WTC11 (cell line): Measurements from ENCODE around the gene NAV3. TPM values are rescaled to one million over a fixed set of nuclear protein-coding genes. Genes with fewer than 3 reads are reported as not detected.

Source experiments
- ATAC-seq: fragments of 200-7000 bp; cut with Tn5 transposase; 2 replicates; pipeline ENCODE4 v1.10.0; 2021; ENCODE audit warnings: mild to moderate bottlenecking, moderate library complexity
- CTCF ChIA-PET: fragments of 300-600 bp; sonication (Branson Sonifier 250); formaldehyde crosslinking; loops from one replicate; lab custom pipeline; 2021; ENCODE audit warnings: antibody characterized with exemption; lab: Charles Lee
- POLR2A ChIA-PET: fragments of 350-600 bp; sonication (Branson Sonifier 250); formaldehyde crosslinking; loops from one replicate; lab custom pipeline; 2021; ENCODE audit warnings: antibody characterized with exemption; lab: Charles Lee
- DNase-seq: peaks from one replicate; pipeline ENCODE4 v3.0.0; 2021; ENCODE audit warnings: low spot score
- H3K27ac Mint-ChIP-seq: 2 replicates; pipeline ENCODE4 v1.8.0; 2021; ENCODE audit warnings: mixed read lengths
- H3K27me3 Mint-ChIP-seq: 2 replicates; pipeline ENCODE4 v1.8.0; 2021; ENCODE audit warnings: low read depth, mild to moderate bottlenecking, moderate library complexity, mixed read lengths
- H3K36me3 Mint-ChIP-seq: 2 replicates; pipeline ENCODE4 v1.8.0; 2021; ENCODE audit warnings: mixed read lengths
- H3K4me1 Mint-ChIP-seq: 2 replicates; pipeline ENCODE4 v1.8.0; 2022; ENCODE audit warnings: mixed read lengths
- H3K4me3 Mint-ChIP-seq: 2 replicates; pipeline ENCODE4 v1.8.0; 2021; ENCODE audit warnings: mild to moderate bottlenecking, moderate library complexity, mixed read lengths
- H3K9me3 Mint-ChIP-seq: 2 replicates; pipeline ENCODE4 v1.8.0; 2021; ENCODE audit warnings: mixed read lengths
- ATF6 ChIP-seq: sonication (generic); formaldehyde crosslinking; IDR thresholded peaks from 2 replicates; pipeline ENCODE4 v1.8.1; 2023; ENCODE audit warnings: mild to moderate bottlenecking, missing genetic modification reagents
- CBFB ChIP-seq: sonication (generic); formaldehyde crosslinking; IDR thresholded peaks from 2 replicates; pipeline ENCODE4 v1.8.1; 2022; ENCODE audit warnings: mild to moderate bottlenecking, low read depth, missing genetic modification reagents
- CREM ChIP-seq: sonication (generic); formaldehyde crosslinking; IDR thresholded peaks from 2 replicates; pipeline ENCODE4 v1.8.1; 2022; ENCODE audit warnings: mild to moderate bottlenecking, missing genetic modification reagents, moderate library complexity
- GTF2I ChIP-seq: fragments of 250-450 bp; sonication (Bioruptor Pico); conservative IDR thresholded peaks from 2 replicates; pipeline ENCODE4 v1.4.0; 2021; ENCODE audit warnings: mild to moderate bottlenecking
- IRF1 ChIP-seq: sonication (generic); formaldehyde crosslinking; IDR thresholded peaks from 2 replicates; pipeline ENCODE4 v1.8.0; 2023; ENCODE audit warnings: missing genetic modification reagents
- JUN ChIP-seq: sonication (generic); formaldehyde crosslinking; IDR thresholded peaks from 2 replicates; pipeline ENCODE4 v1.8.0; 2023; ENCODE audit warnings: mild to moderate bottlenecking, missing genetic modification reagents
- NFE2L1 ChIP-seq: sonication (generic); formaldehyde crosslinking; IDR thresholded peaks from 2 replicates; pipeline ENCODE4 v1.8.1; 2023; ENCODE audit warnings: missing genetic modification reagents
- NR2C2 ChIP-seq: sonication (generic); formaldehyde crosslinking; IDR thresholded peaks from 2 replicates; pipeline ENCODE4 v1.8.0; 2022; ENCODE audit warnings: mild to moderate bottlenecking, missing genetic modification reagents
- OVOL2 ChIP-seq: fragments of 250-450 bp; sonication (Bioruptor Pico); IDR thresholded peaks from 2 replicates; pipeline ENCODE4 v1.9.0; 2021; ENCODE audit warnings: mild to moderate bottlenecking, borderline replicate concordance
- RELA ChIP-seq: sonication (generic); formaldehyde crosslinking; IDR thresholded peaks from 2 replicates; pipeline ENCODE4 v1.8.1; 2022; ENCODE audit warnings: missing genetic modification reagents, mild to moderate bottlenecking, borderline replicate concordance
- RORB ChIP-seq: fragments of 250-450 bp; sonication (Bioruptor Pico); IDR thresholded peaks from 2 replicates; pipeline ENCODE4 v1.9.0; 2021; ENCODE audit warnings: mild to moderate bottlenecking
- TP53 ChIP-seq: sonication (generic); formaldehyde crosslinking; IDR thresholded peaks from 2 replicates; pipeline ENCODE4 v1.8.1; 2023; ENCODE audit warnings: mild to moderate bottlenecking, missing genetic modification reagents
- ZBTB21 ChIP-seq: sonication (generic); formaldehyde crosslinking; IDR thresholded peaks from 2 replicates; pipeline ENCODE4 v1.8.1; 2023; ENCODE audit warnings: mild to moderate bottlenecking, missing genetic modification reagents, borderline replicate concordance
- ZNF263 ChIP-seq: sonication (generic); formaldehyde crosslinking; IDR thresholded peaks from 2 replicates; pipeline ENCODE4 v1.8.1; 2022; ENCODE audit warnings: low read depth, mild to moderate bottlenecking, moderate library complexity, missing genetic modification reagents
- total RNA-seq: library from RNA; stranded (reverse); gene quantifications from 3 replicates; pipeline ENCODE4 v1.2.3, GENCODE V29; 2021
- TF ChIP-seq, protein P1 (sequence below): fragments of 250-450 bp; sonication (Bioruptor Pico); IDR thresholded peaks from 2 replicates; pipeline ENCODE4 v1.9.0; 2021; ENCODE audit warnings: mild to moderate bottlenecking, borderline replicate concordance
- TF ChIP-seq, protein P2 (sequence below): sonication (generic); formaldehyde crosslinking; IDR thresholded peaks from 2 replicates; pipeline ENCODE4 v1.8.0; 2023; ENCODE audit warnings: missing genetic modification reagents, mild to moderate bottlenecking, borderline replicate concordance
- TF ChIP-seq, protein P3 (sequence below): sonication (generic); formaldehyde crosslinking; IDR thresholded peaks from 2 replicates; pipeline ENCODE4 v1.8.0; 2022; ENCODE audit warnings: mild to moderate bottlenecking, missing genetic modification reagents
- TF ChIP-seq, protein P4 (sequence below): sonication (generic); formaldehyde crosslinking; IDR thresholded peaks from 2 replicates; pipeline ENCODE4 v1.8.1; 2023; ENCODE audit warnings: mild to moderate bottlenecking, missing genetic modification reagents
- TF ChIP-seq, protein P5 (sequence below): sonication (generic); formaldehyde crosslinking; IDR thresholded peaks from 2 replicates; pipeline ENCODE4 v1.8.0; 2022; ENCODE audit warnings: mild to moderate bottlenecking, missing genetic modification reagents

The NAV3 gene
- total RNA-seq, 1 experiment from 2014 or later: 3.3 TPM

GRCh38 chr12:77861317-77861716 is 30.6 kb downstream of the NAV3 start:
- POLR2A ChIA-PET: no interaction called here
- Mint-ChIP-seq H3K36me3 (no peaks in the 10 kb centered on the region), H3K27me3 (no peaks in the 10 kb centered on the region), H3K27ac (no peak overlapping the region), H3K4me1 (peaks cover 27% of the 10 kb centered on the region), H3K9me3 (no peaks in the 10 kb centered on the region), H3K4me3 (no peak overlapping the region)
- ATAC-seq: no peak
- CTCF ChIA-PET: no interaction called here
- DNase-seq: no peak
- TF ChIP-seq, protein P1, sequence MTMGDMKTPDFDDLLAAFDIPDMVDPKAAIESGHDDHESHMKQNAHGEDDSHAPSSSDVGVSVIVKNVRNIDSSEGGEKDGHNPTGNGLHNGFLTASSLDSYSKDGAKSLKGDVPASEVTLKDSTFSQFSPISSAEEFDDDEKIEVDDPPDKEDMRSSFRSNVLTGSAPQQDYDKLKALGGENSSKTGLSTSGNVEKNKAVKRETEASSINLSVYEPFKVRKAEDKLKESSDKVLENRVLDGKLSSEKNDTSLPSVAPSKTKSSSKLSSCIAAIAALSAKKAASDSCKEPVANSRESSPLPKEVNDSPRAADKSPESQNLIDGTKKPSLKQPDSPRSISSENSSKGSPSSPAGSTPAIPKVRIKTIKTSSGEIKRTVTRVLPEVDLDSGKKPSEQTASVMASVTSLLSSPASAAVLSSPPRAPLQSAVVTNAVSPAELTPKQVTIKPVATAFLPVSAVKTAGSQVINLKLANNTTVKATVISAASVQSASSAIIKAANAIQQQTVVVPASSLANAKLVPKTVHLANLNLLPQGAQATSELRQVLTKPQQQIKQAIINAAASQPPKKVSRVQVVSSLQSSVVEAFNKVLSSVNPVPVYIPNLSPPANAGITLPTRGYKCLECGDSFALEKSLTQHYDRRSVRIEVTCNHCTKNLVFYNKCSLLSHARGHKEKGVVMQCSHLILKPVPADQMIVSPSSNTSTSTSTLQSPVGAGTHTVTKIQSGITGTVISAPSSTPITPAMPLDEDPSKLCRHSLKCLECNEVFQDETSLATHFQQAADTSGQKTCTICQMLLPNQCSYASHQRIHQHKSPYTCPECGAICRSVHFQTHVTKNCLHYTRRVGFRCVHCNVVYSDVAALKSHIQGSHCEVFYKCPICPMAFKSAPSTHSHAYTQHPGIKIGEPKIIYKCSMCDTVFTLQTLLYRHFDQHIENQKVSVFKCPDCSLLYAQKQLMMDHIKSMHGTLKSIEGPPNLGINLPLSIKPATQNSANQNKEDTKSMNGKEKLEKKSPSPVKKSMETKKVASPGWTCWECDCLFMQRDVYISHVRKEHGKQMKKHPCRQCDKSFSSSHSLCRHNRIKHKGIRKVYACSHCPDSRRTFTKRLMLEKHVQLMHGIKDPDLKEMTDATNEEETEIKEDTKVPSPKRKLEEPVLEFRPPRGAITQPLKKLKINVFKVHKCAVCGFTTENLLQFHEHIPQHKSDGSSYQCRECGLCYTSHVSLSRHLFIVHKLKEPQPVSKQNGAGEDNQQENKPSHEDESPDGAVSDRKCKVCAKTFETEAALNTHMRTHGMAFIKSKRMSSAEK (CRISPR knock-in tag): no peak
- TF ChIP-seq, protein P2, sequence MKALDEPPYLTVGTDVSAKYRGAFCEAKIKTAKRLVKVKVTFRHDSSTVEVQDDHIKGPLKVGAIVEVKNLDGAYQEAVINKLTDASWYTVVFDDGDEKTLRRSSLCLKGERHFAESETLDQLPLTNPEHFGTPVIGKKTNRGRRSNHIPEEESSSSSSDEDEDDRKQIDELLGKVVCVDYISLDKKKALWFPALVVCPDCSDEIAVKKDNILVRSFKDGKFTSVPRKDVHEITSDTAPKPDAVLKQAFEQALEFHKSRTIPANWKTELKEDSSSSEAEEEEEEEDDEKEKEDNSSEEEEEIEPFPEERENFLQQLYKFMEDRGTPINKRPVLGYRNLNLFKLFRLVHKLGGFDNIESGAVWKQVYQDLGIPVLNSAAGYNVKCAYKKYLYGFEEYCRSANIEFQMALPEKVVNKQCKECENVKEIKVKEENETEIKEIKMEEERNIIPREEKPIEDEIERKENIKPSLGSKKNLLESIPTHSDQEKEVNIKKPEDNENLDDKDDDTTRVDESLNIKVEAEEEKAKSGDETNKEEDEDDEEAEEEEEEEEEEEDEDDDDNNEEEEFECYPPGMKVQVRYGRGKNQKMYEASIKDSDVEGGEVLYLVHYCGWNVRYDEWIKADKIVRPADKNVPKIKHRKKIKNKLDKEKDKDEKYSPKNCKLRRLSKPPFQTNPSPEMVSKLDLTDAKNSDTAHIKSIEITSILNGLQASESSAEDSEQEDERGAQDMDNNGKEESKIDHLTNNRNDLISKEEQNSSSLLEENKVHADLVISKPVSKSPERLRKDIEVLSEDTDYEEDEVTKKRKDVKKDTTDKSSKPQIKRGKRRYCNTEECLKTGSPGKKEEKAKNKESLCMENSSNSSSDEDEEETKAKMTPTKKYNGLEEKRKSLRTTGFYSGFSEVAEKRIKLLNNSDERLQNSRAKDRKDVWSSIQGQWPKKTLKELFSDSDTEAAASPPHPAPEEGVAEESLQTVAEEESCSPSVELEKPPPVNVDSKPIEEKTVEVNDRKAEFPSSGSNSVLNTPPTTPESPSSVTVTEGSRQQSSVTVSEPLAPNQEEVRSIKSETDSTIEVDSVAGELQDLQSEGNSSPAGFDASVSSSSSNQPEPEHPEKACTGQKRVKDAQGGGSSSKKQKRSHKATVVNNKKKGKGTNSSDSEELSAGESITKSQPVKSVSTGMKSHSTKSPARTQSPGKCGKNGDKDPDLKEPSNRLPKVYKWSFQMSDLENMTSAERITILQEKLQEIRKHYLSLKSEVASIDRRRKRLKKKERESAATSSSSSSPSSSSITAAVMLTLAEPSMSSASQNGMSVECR: no peak
- TF ChIP-seq, protein P3, sequence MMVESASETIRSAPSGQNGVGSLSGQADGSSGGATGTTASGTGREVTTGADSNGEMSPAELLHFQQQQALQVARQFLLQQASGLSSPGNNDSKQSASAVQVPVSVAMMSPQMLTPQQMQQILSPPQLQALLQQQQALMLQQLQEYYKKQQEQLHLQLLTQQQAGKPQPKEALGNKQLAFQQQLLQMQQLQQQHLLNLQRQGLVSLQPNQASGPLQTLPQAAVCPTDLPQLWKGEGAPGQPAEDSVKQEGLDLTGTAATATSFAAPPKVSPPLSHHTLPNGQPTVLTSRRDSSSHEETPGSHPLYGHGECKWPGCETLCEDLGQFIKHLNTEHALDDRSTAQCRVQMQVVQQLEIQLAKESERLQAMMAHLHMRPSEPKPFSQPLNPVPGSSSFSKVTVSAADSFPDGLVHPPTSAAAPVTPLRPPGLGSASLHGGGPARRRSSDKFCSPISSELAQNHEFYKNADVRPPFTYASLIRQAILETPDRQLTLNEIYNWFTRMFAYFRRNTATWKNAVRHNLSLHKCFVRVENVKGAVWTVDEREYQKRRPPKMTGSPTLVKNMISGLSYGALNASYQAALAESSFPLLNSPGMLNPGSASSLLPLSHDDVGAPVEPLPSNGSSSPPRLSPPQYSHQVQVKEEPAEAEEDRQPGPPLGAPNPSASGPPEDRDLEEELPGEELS (CRISPR knock-in tag): no peak
- TF ChIP-seq ZBTB21 (CRISPR knock-in tag): no peak
- TF ChIP-seq, protein P4, sequence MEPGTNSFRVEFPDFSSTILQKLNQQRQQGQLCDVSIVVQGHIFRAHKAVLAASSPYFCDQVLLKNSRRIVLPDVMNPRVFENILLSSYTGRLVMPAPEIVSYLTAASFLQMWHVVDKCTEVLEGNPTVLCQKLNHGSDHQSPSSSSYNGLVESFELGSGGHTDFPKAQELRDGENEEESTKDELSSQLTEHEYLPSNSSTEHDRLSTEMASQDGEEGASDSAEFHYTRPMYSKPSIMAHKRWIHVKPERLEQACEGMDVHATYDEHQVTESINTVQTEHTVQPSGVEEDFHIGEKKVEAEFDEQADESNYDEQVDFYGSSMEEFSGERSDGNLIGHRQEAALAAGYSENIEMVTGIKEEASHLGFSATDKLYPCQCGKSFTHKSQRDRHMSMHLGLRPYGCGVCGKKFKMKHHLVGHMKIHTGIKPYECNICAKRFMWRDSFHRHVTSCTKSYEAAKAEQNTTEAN (CRISPR knock-in tag): no peak
- no peak for TF ChIP-seq GTF2I (CRISPR knock-in tag)

DNA sequence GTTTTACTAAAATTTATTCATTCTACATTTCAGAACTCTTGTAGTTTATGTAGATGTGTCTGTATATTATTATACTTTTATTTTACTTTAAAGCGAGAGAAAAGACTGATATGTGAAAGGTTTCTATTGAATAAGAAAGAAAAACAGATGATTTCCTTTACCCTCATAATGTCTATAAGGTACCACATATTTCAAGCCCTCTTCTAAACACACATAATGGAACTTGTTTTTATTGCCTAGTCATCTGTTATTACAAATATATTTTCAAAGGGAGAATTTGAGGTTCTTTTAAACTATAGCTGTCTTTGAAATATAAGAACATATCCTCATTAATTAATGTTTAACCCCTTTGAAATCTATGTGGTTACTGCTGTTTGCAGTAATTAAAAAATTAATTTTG is 34.5 kb downstream of the NAV3 start:
- ChIA-PET CTCF (no interaction called here), POLR2A (no interaction called here)
- ATAC-seq (no peak), DNase-seq (no peak)
- Mint-ChIP-seq H3K4me3 (no peak overlapping the region), H3K36me3 (no peaks in the 10 kb centered on the region), H3K4me1 (peaks cover 18% of the 10 kb centered on the region), H3K27ac (no peak overlapping the region), H3K9me3 (no peaks in the 10 kb centered on the region), H3K27me3 (no peaks in the 10 kb centered on the region)
- TF ChIP-seq CBFB (CRISPR knock-in tag) (no peak), ZNF263 (CRISPR knock-in tag) (no peak), ATF6 (no peak), RORB (no peak), TP53 (no peak), IRF1 (CRISPR knock-in tag) (no peak), GTF2I (CRISPR knock-in tag) (no peak), NR2C2 (no peak), CREM (CRISPR knock-in tag) (no peak), RELA (CRISPR knock-in tag) (no peak), OVOL2 (CRISPR knock-in tag) (no peak), JUN (CRISPR knock-in tag) (no peak), NFE2L1 (CRISPR knock-in tag) (no peak)
- TF ChIP-seq, protein P5, sequence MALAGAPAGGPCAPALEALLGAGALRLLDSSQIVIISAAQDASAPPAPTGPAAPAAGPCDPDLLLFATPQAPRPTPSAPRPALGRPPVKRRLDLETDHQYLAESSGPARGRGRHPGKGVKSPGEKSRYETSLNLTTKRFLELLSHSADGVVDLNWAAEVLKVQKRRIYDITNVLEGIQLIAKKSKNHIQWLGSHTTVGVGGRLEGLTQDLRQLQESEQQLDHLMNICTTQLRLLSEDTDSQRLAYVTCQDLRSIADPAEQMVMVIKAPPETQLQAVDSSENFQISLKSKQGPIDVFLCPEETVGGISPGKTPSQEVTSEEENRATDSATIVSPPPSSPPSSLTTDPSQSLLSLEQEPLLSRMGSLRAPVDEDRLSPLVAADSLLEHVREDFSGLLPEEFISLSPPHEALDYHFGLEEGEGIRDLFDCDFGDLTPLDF (CRISPR knock-in tag): no peak
